Endothelial cell of umbilical vein (primary cell): ENCODE measurements around the gene IPO5. TPM values are rescaled to one million over a fixed set of nuclear protein-coding genes. Genes with fewer than 3 reads are reported as not detected.

Experiments used
- BruUV-seq: library from RNA; stranded (reverse); fragments of 400-500 nt; replicated peaks from 2 replicates; lab custom pipeline; 2021; lab: Mats Ljungman, UMichigan
- CTCF ChIA-PET: fragments of 300-600, 350-600 bp; sonication (Branson Sonifier 250); formaldehyde crosslinking; loops from one replicate; lab custom pipeline; 2021; ENCODE audit warnings: antibody characterized with exemption, inconsistent platforms; lab: Charles Lee
- POLR2A ChIA-PET: fragments of 300-600, 350-600 bp; sonication (Branson Sonifier 250); formaldehyde crosslinking; loops from one replicate; lab custom pipeline; 2021; ENCODE audit warnings: antibody characterized with exemption, inconsistent platforms; lab: Charles Lee
- DNase-seq: peaks from one replicate; pipeline ENCODE4 v3.0.0-alpha.2; 2011; ENCODE audit warnings: low read depth, low spot score
- FAIRE-seq: peaks from 2 replicates; lab custom pipeline; 2011; peaks lifted over from hg19 to GRCh38; lab: Jason Lieb, UNC
- H2AFZ ChIP-seq: 2 replicates; pipeline ENCODE4 v1.6.0; 2012; ENCODE audit warnings: low read depth, low read length, control low read depth, inconsistent platforms
- H3K27ac ChIP-seq: 2 replicates; pipeline ENCODE4 v1.5.1; 2011; ENCODE audit warnings: low read depth, mild to moderate bottlenecking, control low read depth, low read length, moderate library complexity; ENCODE audit not compliant: insufficient read depth
- H3K27me3 ChIP-seq, 2 experiments: 2 replicates each; pipeline versions ENCODE4 v1.6.0 to v1.6.1; 2011; ENCODE audit warnings: low read length in 2 of 2, mixed read lengths in 1 of 2; ENCODE audit not compliant: control insufficient read depth in 2 of 2, insufficient read depth in 2 of 2
- H3K36me3 ChIP-seq, 2 experiments: 2 replicates in 1 of 2; 3 replicates in 1 of 2; pipeline ENCODE4 v1.5.1; 2011; ENCODE audit warnings: low read length in 2 of 2, mild to moderate bottlenecking in 1 of 2, moderate library complexity in 1 of 2; ENCODE audit not compliant: control insufficient read depth in 2 of 2, insufficient read depth in 2 of 2; ENCODE audit errors: extremely low read depth in 1 of 2
- H3K4me1 ChIP-seq: 3 replicates; pipeline ENCODE4 v1.5.1; 2011; ENCODE audit warnings: mild to moderate bottlenecking, low read length; ENCODE audit not compliant: control insufficient read depth, insufficient read depth; ENCODE audit errors: extremely low read depth
- H3K4me2 ChIP-seq: 2 replicates; pipeline ENCODE4 v1.6.1; 2011; ENCODE audit warnings: low read length, control low read depth, mixed read lengths; ENCODE audit not compliant: insufficient read depth
- H3K4me3 ChIP-seq, 3 experiments: fragments of 200-600 bp in 1 of 3; sonication (generic), shearing (Covaris generic) in 1 of 3; replicated peaks in 1 of 3; 2 replicates each; pipeline ENCODE4 v1.5.1; 2011 to 2016; ENCODE audit warnings: control low read depth in 3 of 3, low read length in 3 of 3, mild to moderate bottlenecking in 2 of 3, inconsistent platforms in 1 of 3, low read depth in 1 of 3, moderate library complexity in 1 of 3; ENCODE audit not compliant: insufficient read depth in 1 of 3
- H3K79me2 ChIP-seq: 2 replicates; pipeline ENCODE4 v1.6.0; 2012; ENCODE audit warnings: low read length, inconsistent platforms; ENCODE audit not compliant: control insufficient read depth, insufficient read depth
- H3K9ac ChIP-seq: replicated peaks from 2 replicates; pipeline ENCODE3; 2011; ENCODE audit warnings: low read length, control low read depth; ENCODE audit not compliant: insufficient read depth; ENCODE audit errors: extremely low read depth
- H3K9me1 ChIP-seq: replicated peaks from 3 replicates; pipeline ENCODE4 v1.6.0; 2011; ENCODE audit warnings: mild to moderate bottlenecking, low read length; ENCODE audit not compliant: control insufficient read depth, insufficient read depth; ENCODE audit errors: extremely low read depth
- H3K9me3 ChIP-seq: replicated peaks from 2 replicates; pipeline ENCODE4 v1.5.1; 2012; ENCODE audit warnings: low read length, inconsistent platforms; ENCODE audit not compliant: control insufficient read depth, insufficient read depth
- H4K20me1 ChIP-seq: replicated peaks from 2 replicates; pipeline ENCODE3; 2011; ENCODE audit warnings: mild to moderate bottlenecking, low read length; ENCODE audit not compliant: control insufficient read depth, insufficient read depth; ENCODE audit errors: extremely low read depth
- EZH2 ChIP-seq: IDR thresholded peaks from 2 replicates; pipeline ENCODE4 v1.6.1; 2012; ENCODE audit warnings: borderline replicate concordance, low read depth, mild to moderate bottlenecking, moderate library complexity, low read length, inconsistent platforms; ENCODE audit not compliant: severe bottlenecking
- FOS ChIP-seq: IDR thresholded peaks from 2 replicates; pipeline ENCODE4 v1.6.1; 2011; ENCODE audit warnings: mild to moderate bottlenecking, low read length, moderate library complexity, borderline replicate concordance; ENCODE audit not compliant: insufficient read depth
- GATA2 ChIP-seq: IDR thresholded peaks from 2 replicates; pipeline ENCODE4 v1.7.0; 2011; ENCODE audit warnings: low read depth, mild to moderate bottlenecking, moderate library complexity, mixed read lengths, low read length; ENCODE audit not compliant: insufficient read length, insufficient read depth
- JUN ChIP-seq: IDR thresholded peaks from 2 replicates; pipeline ENCODE4 v1.6.1; 2011; ENCODE audit warnings: borderline replicate concordance, low read depth; ENCODE audit not compliant: insufficient read length, insufficient read depth
- MYC ChIP-seq: IDR thresholded peaks from one replicate; pipeline ENCODE4 v1.6.1; 2011; ENCODE audit warnings: mild to moderate bottlenecking, low read depth, low read length
- POLR2A ChIP-seq: IDR thresholded peaks from 2 replicates; pipeline ENCODE4 v1.6.1; 2012; ENCODE audit warnings: low read depth, mild to moderate bottlenecking, control low read depth, low read length
- POLR2AphosphoS5 ChIP-seq: IDR thresholded peaks from 2 replicates; pipeline ENCODE4 v1.6.1; 2012; ENCODE audit warnings: low read depth, mild to moderate bottlenecking, control low read depth, low read length, moderate library complexity; ENCODE audit not compliant: insufficient read depth
- dilution Hi-C: fragments of 300-500 bp; cut with MboI; formaldehyde crosslinking; loops from one replicate; pipeline ENCODE4 v1.15.0; 2019; ENCODE audit warnings: low sequenced_read_pairs; ENCODE audit not compliant: extremely low pct_ligation_motif_present
- intact Hi-C: fragments of 100-400 bp; cut with micrococcal nuclease; formaldehyde crosslinking; loops from one replicate; pipeline ENCODE4 v1.10.0; 2022
- polyA plus RNA-seq, 4 experiments: library from polyadenylated mRNA; depleted of rRNA in 3 of 4; stranded (reverse) in 3 of 4; unstranded in 1 of 4; fragments of >200 nt; gene quantifications; 2 replicates each; pipeline versions ENCODE4 v1.2.1 to v1.2.3, GENCODE V29; 2011 to 2012; ENCODE audit warnings: missing spikeins in 1 of 4
- total RNA-seq: library from RNA; stranded (reverse); gene quantifications from 2 replicates; pipeline ENCODE4 v1.2.3, GENCODE V29; 2021
- TF ChIP-seq, protein P1 (sequence below): IDR thresholded peaks from 2 replicates; pipeline ENCODE4 v1.6.1; 2011; ENCODE audit not compliant: insufficient read depth, insufficient read length
- TF ChIP-seq, protein P2 (sequence below), 2 donors: IDR thresholded peaks; 1 replicate in 1 of 2; 2 replicates in 1 of 2; pipeline ENCODE4 v1.5.1; 2011; ENCODE audit warnings: low read length in 2 of 2, mild to moderate bottlenecking in 2 of 2, moderate library complexity in 2 of 2, control low read depth in 1 of 2, inconsistent platforms in 1 of 2, low read depth in 1 of 2; ENCODE audit not compliant: insufficient read depth in 1 of 2; ENCODE audit errors: extremely low read depth in 1 of 2

The IPO5 gene
- total and polyA plus RNA-seq, 2 donors (not counting 3 experiments of a cell fraction or from before 2014, with no cell fraction given): 50.4 to 183 TPM

DNA sequence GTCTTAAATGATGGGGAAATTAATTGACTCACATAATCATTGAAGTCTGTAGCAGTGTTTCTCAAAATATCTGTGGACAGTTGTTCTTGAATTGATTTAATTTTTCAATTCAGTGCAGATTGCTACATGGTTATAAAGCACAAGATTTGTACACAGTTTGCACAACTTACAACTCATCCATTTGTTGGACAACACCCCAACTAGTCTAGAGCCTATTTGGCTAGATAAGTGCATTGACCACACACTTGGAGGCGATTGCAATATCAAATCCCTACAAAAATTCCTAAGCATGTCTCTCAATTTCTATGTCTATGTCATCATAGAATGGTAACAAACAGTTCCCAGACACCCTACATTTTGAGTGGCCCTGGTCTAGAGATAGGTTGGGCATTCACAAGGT lies 48.0 kb upstream of the IPO5 start:
- H3K27ac ChIP-seq: no peak overlapping the region
- no peak overlapping the region for H3K4me3 ChIP-seq
- intact Hi-C loops (no loop called here), dilution Hi-C loops (no loop called here)
- no peak overlapping the region for H3K4me2 ChIP-seq
- DNase-seq (no peak), FAIRE-seq (no peak)
- H2AFZ ChIP-seq: no peak overlapping the region
- H3K79me2 ChIP-seq: no peaks in the 10 kb centered on the region
- H3K36me3 ChIP-seq: no peaks in the 10 kb centered on the region
- H3K9ac ChIP-seq: no peak overlapping the region
- no peaks in the 10 kb centered on the region for H3K4me1 ChIP-seq
- peaks cover 3 to 5% of the 10 kb centered on the region in 2 experiments for H3K27me3 ChIP-seq
- POLR2A ChIA-PET: no interaction called here
- H3K9me1 ChIP-seq: no peaks in the 10 kb centered on the region
- TF ChIP-seq EZH2 (no peak), MYC (no peak), POLR2AphosphoS5 (no peak), GATA2 (no peak), FOS (no peak), JUN (no peak), POLR2A (no peak)
- TF ChIP-seq, protein P1, sequence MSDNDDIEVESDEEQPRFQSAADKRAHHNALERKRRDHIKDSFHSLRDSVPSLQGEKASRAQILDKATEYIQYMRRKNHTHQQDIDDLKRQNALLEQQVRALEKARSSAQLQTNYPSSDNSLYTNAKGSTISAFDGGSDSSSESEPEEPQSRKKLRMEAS: no peak
- TF ChIP-seq, protein P2, sequence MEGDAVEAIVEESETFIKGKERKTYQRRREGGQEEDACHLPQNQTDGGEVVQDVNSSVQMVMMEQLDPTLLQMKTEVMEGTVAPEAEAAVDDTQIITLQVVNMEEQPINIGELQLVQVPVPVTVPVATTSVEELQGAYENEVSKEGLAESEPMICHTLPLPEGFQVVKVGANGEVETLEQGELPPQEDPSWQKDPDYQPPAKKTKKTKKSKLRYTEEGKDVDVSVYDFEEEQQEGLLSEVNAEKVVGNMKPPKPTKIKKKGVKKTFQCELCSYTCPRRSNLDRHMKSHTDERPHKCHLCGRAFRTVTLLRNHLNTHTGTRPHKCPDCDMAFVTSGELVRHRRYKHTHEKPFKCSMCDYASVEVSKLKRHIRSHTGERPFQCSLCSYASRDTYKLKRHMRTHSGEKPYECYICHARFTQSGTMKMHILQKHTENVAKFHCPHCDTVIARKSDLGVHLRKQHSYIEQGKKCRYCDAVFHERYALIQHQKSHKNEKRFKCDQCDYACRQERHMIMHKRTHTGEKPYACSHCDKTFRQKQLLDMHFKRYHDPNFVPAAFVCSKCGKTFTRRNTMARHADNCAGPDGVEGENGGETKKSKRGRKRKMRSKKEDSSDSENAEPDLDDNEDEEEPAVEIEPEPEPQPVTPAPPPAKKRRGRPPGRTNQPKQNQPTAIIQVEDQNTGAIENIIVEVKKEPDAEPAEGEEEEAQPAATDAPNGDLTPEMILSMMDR (IDR thresholded peaks at IDR 0.05; ENCODE audit: extremely low read depth in 1 of 2, insufficient read depth in 1 of 2, low read depth in 1 of 2, low read length in 2 of 2): no peak
- H3K9me3 ChIP-seq: no peaks in the 10 kb centered on the region
- H4K20me1 ChIP-seq: no peaks in the 10 kb centered on the region
- CTCF ChIA-PET: no interaction called here
- BruUV-seq: no TSS peak
